NOMO-1 (cell line): ENCODE data around the gene GK2.
A peak's percentile ranks its signal among the peaks of the same experiment; 100 is the strongest.

Experiments used
- DNase-seq, 2 experiments: peaks; one replicate each; lab custom pipeline; 2025; ENCODE audit not compliant: unreplicated experiment in 2 of 2; lab: John Stamatoyannopoulos, UW

GK2 gene

DNA sequence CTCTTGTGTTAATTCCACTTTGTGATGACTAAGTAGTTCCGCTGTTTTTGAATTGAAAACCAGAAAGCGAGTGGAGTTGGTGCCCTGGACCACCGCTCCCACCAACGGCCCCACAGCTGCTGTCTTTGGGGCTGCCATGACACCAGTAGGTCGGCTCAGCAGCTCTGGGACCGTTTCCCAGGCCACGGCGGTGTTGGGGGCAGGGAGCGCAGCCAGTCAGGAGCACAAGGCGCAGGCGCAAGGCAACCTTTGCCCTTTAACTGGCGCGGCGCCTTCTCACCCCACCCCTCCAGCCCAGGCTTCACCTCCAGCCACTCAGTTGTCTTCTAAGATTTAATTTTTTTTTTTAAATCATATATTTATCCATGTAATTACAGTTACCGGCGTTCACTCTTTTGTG, at the start of gene GK2:
GK2 (minus strand) TSS at position 166 of the 400 bp plus-strand sequence; CDS start at position 138, 28 bp downstream.
- DNase-seq, result no peak

DNA sequence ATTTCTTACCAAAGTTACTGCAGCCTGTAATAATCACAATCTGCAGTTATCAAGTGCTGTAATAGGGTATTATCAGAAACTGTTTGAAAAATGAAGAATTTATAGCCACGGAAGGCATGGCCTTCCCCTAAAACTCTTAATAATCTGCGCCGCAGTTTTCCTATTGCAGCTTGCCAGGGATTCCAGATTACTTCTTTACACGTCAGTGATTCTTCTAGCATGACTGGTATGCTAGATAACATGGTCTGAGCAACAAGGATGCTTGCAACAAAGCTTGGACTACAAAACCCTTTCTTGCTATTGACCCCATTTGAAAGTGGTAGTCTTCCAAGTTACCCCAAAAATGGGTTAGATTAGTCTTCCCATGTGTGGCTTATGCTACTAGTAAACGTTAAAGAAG, 47.2 kb upstream of the GK2 start:
- DNase-seq, result no peak

DNA sequence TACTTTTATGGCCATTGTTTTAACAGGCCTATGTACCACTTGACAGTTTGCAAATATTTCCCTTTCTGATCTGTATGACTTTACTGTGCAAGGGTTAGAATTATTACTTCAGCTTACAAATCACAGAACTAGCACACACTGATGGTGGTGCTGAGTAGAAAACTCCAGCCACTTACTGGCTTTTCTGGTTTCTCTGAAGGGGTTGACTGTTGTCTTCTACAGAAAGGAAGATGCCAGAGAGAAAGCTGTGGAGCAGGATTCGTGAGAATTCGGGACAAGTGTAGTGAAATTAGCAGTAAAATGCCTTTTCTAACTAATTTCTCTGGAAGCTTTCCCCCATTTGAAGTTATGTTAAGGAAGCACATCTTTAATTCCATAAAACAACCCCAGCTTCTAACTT, 46.6 kb upstream of the GK2 start:
- no peak for DNase-seq

DNA sequence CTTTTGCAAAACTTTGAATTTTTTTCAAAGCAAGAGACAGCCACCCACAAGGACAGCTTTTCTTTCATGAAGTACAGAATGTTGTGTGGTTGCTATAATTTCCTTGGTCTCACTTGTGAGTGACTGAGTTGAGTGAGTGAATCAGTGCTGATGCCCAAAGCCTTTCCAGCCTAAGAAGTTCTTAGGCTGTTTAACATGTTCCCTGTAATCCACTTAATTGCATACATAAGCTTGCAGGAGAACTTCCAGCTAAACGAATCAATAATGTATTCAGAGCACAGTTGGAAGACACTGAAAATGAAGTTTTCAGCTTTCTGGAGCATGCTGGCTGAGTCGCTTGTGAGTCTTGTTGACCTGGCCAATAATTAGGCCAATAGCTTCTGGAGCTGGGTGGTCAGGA, 42.0 kb upstream of the GK2 start:
- no peak for DNase-seq

- no peak for DNase-seq
Measured at GRCh38 chr4:79446145-79446544, 38.1 kb upstream of the GK2 start.

DNA sequence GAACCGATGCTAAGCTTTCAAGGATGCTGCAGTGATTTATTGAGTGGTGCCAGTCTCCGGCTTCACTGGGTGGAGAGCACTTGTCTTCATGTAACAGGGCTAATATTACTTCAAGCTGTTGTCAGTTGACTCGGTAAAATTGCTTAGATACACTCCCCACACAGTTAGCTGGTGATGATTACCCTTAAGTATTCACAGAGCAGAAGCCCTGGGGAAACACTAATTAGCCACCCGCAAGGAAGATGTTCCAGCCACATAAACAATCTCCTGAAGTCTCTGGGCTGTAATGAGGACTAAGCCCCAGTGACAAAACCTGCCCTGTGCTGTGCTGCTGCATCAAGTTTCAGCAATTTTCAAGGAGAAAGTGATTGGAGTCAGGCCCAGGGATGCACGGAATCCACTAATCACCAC, 37.3 kb upstream of the GK2 start:
- no peak for DNase-seq

- DNase-seq, result no peak
Measured at GRCh38 chr4:79442422-79442821, 34.4 kb upstream of the GK2 start.

DNA sequence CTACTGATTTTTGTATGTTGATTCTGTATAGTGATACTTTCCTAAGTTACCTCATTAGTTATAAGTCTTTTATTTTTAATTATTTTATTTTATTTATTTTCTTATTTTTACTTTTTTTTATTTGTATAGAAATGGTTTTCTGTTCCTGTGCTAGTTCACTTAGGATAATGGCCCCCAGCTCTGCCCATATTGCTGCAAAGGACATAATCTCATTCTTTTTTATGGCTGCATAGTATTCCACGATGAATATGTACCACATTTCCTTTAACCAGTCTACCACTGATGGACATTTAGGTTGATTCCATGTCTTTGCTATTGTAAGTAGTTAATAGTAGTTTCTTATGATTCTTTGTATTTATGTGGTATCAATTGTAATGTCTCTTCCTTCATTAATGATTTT, 31.5 kb upstream of the GK2 start:
- no peak for DNase-seq

DNA sequence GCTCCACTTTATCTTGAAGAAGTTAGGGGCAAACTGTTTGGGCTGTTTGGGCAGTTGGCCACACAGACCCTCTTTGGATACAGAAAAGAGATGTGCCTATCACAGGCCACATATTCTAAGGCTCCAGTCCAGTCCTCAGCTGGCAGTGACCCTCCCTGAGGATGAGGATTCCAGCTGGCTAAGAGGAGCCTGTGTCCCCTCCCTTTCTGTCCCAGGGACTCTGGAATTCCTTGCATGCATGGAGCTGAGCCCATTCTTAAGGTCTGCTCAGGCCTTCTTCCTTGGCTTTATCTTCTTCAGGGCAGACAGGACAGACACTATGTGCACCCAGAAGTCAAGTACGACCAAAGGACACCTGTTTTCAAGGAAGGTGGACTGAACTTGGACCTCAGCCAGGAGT, 23.8 kb upstream of the GK2 start:
- DNase-seq, result no peak

GRCh38 chr4:79429113-79429903, 21.3 kb upstream of the GK2 start:
- DNase-seq, result no peak

DNA sequence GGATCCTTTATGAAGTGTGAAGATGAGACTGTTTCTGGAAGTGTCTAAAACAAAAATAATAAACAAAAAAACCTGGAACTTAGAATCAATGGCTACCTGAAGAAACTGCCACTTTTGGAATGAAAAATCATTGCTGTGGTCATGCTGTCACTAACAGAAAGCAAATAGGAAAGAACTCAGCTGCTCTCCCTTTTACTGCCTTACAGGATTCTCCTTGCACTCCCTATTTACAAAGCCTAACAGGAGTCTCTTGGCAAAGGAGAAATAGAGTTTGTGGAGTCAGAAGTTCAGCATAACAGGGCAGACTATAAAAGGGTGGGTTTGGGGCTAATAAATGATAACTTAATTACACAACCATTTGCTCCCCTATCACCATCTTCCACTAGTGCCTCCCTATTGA, 19.0 kb upstream of the GK2 start:
- no peak for DNase-seq

DNA sequence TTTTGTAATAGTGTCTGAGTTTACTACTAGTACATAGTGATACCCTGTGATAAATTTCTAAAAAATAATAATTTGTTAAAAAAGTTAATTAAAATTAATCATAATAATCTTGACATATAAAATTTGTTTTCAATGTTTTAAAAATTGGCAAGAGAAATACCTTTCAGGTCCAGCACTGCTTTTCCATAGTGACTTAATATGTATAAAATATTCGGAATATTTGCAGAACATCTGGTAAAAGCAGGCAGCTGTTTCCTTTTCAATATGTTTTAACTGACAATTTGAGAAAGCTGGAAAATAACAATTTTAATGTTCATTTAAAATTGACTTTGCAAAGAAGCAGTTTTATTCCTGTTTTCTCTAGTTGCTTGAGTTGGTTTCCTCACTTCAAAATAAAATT, 17.6 kb upstream of the GK2 start:
- no peak for DNase-seq

GRCh38 chr4:79421483-79421882, 13.5 kb upstream of the GK2 start:
- DNase-seq, result peak; percentile 2 to 9

DNA sequence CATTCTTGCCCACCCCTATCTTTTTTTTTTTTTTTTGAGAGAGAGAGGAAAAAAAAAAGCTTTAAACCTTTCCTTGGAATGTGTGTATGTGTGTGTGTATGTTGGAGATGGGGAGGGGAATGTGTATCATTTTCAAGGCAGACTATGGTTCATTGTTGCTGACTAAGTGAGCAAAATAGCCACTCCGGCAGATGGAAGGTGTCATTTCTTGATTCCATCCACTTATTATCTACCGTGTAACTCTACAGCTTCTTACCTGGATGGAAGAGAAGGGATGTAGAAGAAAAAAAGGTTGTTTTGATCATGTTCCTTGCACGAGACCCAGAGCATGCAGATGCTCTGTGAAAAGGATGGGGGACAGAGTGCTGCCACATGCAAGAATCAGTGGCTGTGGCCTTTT, 5.9 kb upstream of the GK2 start:
- DNase-seq, result no peak

- no peak for DNase-seq
Measured at GRCh38 chr4:79413032-79413885, 5.2 kb upstream of the GK2 start.

- no peak for DNase-seq
Measured at GRCh38 chr4:79404666-79405065, 3.4 kb downstream of the GK2 start.

GRCh38 chr4:79403356-79403755, 4.7 kb downstream of the GK2 start:
- no peak for DNase-seq

GRCh38 chr4:79402332-79402851, 5.6 kb downstream of the GK2 start:
- DNase-seq, result no peak

- no peak for DNase-seq
Measured at GRCh38 chr4:79399076-79399475, 9.0 kb downstream of the GK2 start.

DNA sequence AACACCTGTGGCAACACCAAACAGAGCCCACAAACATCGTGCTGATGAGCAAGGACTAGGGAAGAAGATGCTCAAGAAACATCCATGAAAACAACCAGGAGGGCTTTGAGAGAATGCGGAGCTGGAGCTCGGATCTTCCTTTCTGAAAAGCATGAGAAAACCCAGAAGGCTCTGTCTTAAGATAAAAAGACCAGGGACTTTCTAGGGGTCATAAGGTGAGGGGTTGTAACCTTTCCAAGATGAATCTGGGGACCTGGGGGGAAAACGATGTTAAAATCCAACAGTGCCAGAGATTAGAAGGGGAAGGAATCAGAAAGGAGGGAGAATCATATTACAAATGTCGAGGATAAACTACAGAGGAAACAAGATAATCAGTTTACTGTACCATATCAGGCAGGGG, 10.1 kb downstream of the GK2 start:
- no peak for DNase-seq

- DNase-seq, result no peak
Measured at GRCh38 chr4:79396794-79397193, 11.2 kb downstream of the GK2 start.

DNA sequence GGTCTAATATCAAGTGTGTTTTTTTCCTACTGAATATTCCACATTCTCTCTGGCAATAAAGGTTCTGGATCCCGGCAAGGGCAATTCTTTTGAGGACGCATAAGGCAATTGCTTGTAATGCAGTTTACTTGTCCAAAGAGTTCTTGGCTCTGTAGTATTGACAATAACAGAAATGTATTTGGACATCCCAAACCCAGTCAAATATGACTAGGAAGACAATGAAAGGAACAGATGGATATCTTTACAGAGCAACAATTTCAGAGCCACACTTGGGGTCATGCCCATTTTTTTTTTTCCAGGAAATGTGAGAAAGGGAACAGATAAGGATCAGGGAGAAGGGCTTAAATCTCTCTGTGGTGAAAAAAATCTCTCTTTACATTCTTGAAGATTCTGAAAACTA, 12.2 kb downstream of the GK2 start:
- no peak for DNase-seq
